Hematopoietic multipotent progenitor cell treated with erythropoietin and hydrocortisone succinate and interleukin-3 and kit ligand, for 4 days (in vitro differentiated cells): ENCODE results near the gene ZNF684.
"Not testable (repeated sequence)": the region's sequence is repeated elsewhere in the genome, so short reads cannot be mapped to it uniquely, and the experiment has no call there.

Experiments
- DNase-seq: peaks from one replicate; pipeline ENCODE4 v3.0.0-alpha.2; 2015

The ZNF684 gene

GRCh38 chr1:40531381-40532061, at the start of gene ZNF684:
ZNF684 (plus strand) TSS chr1:40531637; CDS start chr1:40533167, 1,530 bp downstream.
- peak; percentile 98 for DNase-seq

GRCh38 chr1:40495315-40495903, 36.0 kb upstream of the ZNF684 start:
- no peak for DNase-seq

GRCh38 chr1:40502651-40503050, 28.8 kb upstream of the ZNF684 start:
- peak; percentile 7 for DNase-seq

GRCh38 chr1:40507973-40508372, 23.5 kb upstream of the ZNF684 start:
- DNase-seq: no peak

- DNase-seq: peak; percentile 88
These were observed 22.8 kb upstream of the ZNF684 start, which contains the start of gene EXO5 for GRCh38 chr1:40508375-40509341. EXO5 (plus strand) TSS chr1:40508767; CDS start chr1:40514545, 5,778 bp downstream.

- no peak for DNase-seq
These were observed 11.9 kb upstream of the ZNF684 start for GRCh38 chr1:40519517-40519916.

GRCh38 chr1:40530735-40531380, 579 bp upstream of the ZNF684 start:
- DNase-seq: peak; percentile 46

GRCh38 chr1:40532062-40532389, 589 bp downstream of the ZNF684 start:
- DNase-seq: no peak

- peak; percentile 85 for DNase-seq
These were observed 1.5 kb downstream of the ZNF684 start for GRCh38 chr1:40532844-40533424.

GRCh38 chr1:40534589-40534988, 3.2 kb downstream of the ZNF684 start:
- DNase-seq: no peak

- DNase-seq: no peak
These were observed 4.3 kb downstream of the ZNF684 start for GRCh38 chr1:40535732-40536131.

GRCh38 chr1:40539338-40539737, 7.9 kb downstream of the ZNF684 start:
- DNase-seq: peak; percentile 16

- DNase-seq: no peak
These were observed 15.5 kb downstream of the ZNF684 start for GRCh38 chr1:40546957-40547356.

GRCh38 chr1:40553017-40553416, 21.6 kb downstream of the ZNF684 start:
- DNase-seq: peak; percentile 71

- not testable (repeated sequence) for DNase-seq
These were observed 23.4 kb downstream of the ZNF684 start for GRCh38 chr1:40554807-40555206.

GRCh38 chr1:40556121-40556520, 24.7 kb downstream of the ZNF684 start:
- DNase-seq: no peak

- DNase-seq: not testable (repeated sequence)
These were observed 26.8 kb downstream of the ZNF684 start for GRCh38 chr1:40558241-40558640.

GRCh38 chr1:40562185-40562584, 30.7 kb downstream of the ZNF684 start:
- no peak for DNase-seq

- no peak for DNase-seq
These were observed 31.8 kb downstream of the ZNF684 start for GRCh38 chr1:40563266-40563665.

GRCh38 chr1:40564506-40564905, 33.1 kb downstream of the ZNF684 start:
- no peak for DNase-seq

GRCh38 chr1:40564913-40565312, 33.5 kb downstream of the ZNF684 start:
- no peak for DNase-seq

GRCh38 chr1:40567825-40568224, 36.4 kb downstream of the ZNF684 start:
- DNase-seq: no peak

- DNase-seq: peak; percentile 59
These were observed 43.4 kb downstream of the ZNF684 start for GRCh38 chr1:40574805-40575204.
